K562 (cell line): ENCODE data around the gene MLKL. TPM values are rescaled to one million over a fixed set of nuclear protein-coding genes. Genes with fewer than 3 reads are reported as not detected.

Experiments used
- ARID4B ChIP-seq: sonication (generic); formaldehyde crosslinking; IDR thresholded peaks from 2 replicates; pipeline ENCODE4 v1.8.0; 2022; ENCODE audit warnings: mild to moderate bottlenecking, missing genetic modification reagents
- MAX ChIP-seq: sonication (generic); formaldehyde crosslinking; IDR thresholded peaks from 2 replicates; pipeline ENCODE4 v1.9.0; 2022; ENCODE audit warnings: mild to moderate bottlenecking, missing genetic modification reagents
- MIER1 ChIP-seq: fragments of 450-650 bp; IDR thresholded peaks from 2 replicates; pipeline ENCODE4 v1.6.1; 2016; ENCODE audit warnings: antibody characterized with exemption, mild to moderate bottlenecking, low read depth
- RBBP5 ChIP-seq: fragments of 200-600 bp; sonication (generic); IDR thresholded peaks from 2 replicates; pipeline ENCODE4 v1.6.1; 2012; ENCODE audit warnings: borderline replicate concordance, mild to moderate bottlenecking, low read length, control low read depth, inconsistent platforms; ENCODE audit not compliant: insufficient read depth, poor library complexity, severe bottlenecking
- SRSF1 ChIP-seq: fragments of 200-400 bp; formaldehyde crosslinking; IDR thresholded peaks from 2 replicates; pipeline ENCODE4 v1.6.1; 2017; ENCODE audit warnings: mild to moderate bottlenecking, low read depth, low read length, moderate library complexity
- TEAD1 ChIP-seq, 2 experiments: fragments of 450-650 bp in 1 of 2; sonication (generic) in 1 of 2; formaldehyde crosslinking; IDR thresholded peaks; 2 replicates each; pipeline versions ENCODE4 v1.4.0 to v1.8.0; 2020 to 2022; ENCODE audit warnings: mild to moderate bottlenecking in 2 of 2, missing genetic modification reagents in 1 of 2
- ZBTB33 ChIP-seq: sonication (generic); formaldehyde crosslinking; IDR thresholded peaks from 2 replicates; pipeline ENCODE4 v1.8.1; 2023; ENCODE audit warnings: mild to moderate bottlenecking, missing genetic modification reagents
- ZMIZ1 ChIP-seq, 2 experiments: fragments of 150-350 bp in 1 of 2; IDR thresholded peaks; 2 replicates each; pipeline ENCODE4 v1.6.1; 2012 to 2016; ENCODE audit warnings: low read depth in 2 of 2, low read length in 2 of 2, mild to moderate bottlenecking in 1 of 2, moderate library complexity in 1 of 2
- ZNF253 ChIP-seq: fragments of 250-450 bp; sonication (Bioruptor Pico); conservative IDR thresholded peaks from 2 replicates; pipeline ENCODE4 v1.6.1; 2021; ENCODE audit warnings: mild to moderate bottlenecking
- ZNF316 ChIP-seq: fragments of 450-650 bp; IDR thresholded peaks from 2 replicates; pipeline ENCODE4 v1.6.1; 2016
- ZNF41 ChIP-seq: fragments of 250-450 bp; sonication (Bioruptor Pico); conservative IDR thresholded peaks from 2 replicates; pipeline ENCODE4 v1.4.0; 2020; ENCODE audit warnings: mild to moderate bottlenecking
- ZNF785 ChIP-seq: fragments of 250-450 bp; sonication (Bioruptor Pico); IDR thresholded peaks from 2 replicates; pipeline ENCODE4 v1.4.0; 2020; ENCODE audit warnings: mild to moderate bottlenecking
- polyA plus RNA-seq, 8 experiments: library from polyadenylated mRNA; depleted of rRNA in 4 of 8; stranded (reverse) in 5 of 8; unstranded in 3 of 8; fragments of >200 nt; fragmentation: Nextera tagmentation in 2 of 8; fragmentation: Illumina TruSeq in 1 of 8; extraction: Ambion mirVana in 2 of 8; extraction: Trizol in 1 of 8; gene quantifications; 2 replicates each; pipeline versions ENCODE4 v1.2.1 to v1.2.3, GENCODE V29; 2011 to 2014; ENCODE audit warnings: inconsistent platforms in 1 of 8, missing spikeins in 1 of 8
- total RNA-seq, 7 experiments: library from RNA; depleted of rRNA in 6 of 7; stranded (reverse); fragments of >200 nt in 6 of 7; fragmentation: Illumina TruSeq in 2 of 7; extraction: Trizol in 2 of 7; gene quantifications; 2 replicates each; pipeline versions ENCODE4 v1.2.1 to v1.2.3, GENCODE V29; 2011 to 2021; ENCODE audit warnings: low replicate concordance in 1 of 7

Gene MLKL
- total and polyA plus RNA-seq, 9 of the 15 experiments (the other 6 are each of a cell fraction or from before 2014, with no cell fraction given) = 1.6 to 6.1 (median 4.8) TPM

- no peak for TF ChIP-seq ZMIZ1 (IDR thresholded peaks at IDR 0.05; ENCODE audit: low read depth in 2 of 2, low read length in 2 of 2)
- no peak for TF ChIP-seq MAX
- TF ChIP-seq RBBP5 = no peak
- TF ChIP-seq ZBTB33 (CRISPR knock-in tag) = no peak
- no peak for TF ChIP-seq SRSF1
- TF ChIP-seq ZNF41 (CRISPR knock-in tag) = no peak
- TF ChIP-seq ARID4B (CRISPR knock-in tag) = no peak
- TF ChIP-seq ZNF785 (CRISPR knock-in tag) = no peak
- TF ChIP-seq TEAD1 (CRISPR knock-in tag; IDR thresholded peaks at IDR 0.05) = no peak
- no peak for TF ChIP-seq ZNF253
- TF ChIP-seq MIER1 = no peak
- no peak for TF ChIP-seq ZNF316
These were observed 33.4 kb downstream of the MLKL start (continued) for GRCh38 chr16:74667255-74667700.
